Fibroblast of lung (primary cell): Measurements from ENCODE around the gene ZNF83.

ENCODE experiments used
- CTCF ChIP-seq, 2 donors: IDR thresholded peaks in 1 of 2; conservative IDR thresholded peaks in 1 of 2; 1 replicate in 1 of 2; 2 replicates in 1 of 2; pipeline ENCODE4 v1.5.1; 2011 to 2012; ENCODE audit warnings: low read length in 2 of 2, control low read depth in 1 of 2, inconsistent platforms in 1 of 2, low read depth in 1 of 2, mild to moderate bottlenecking in 1 of 2
- EZH2 ChIP-seq: IDR thresholded peaks from 2 replicates; pipeline ENCODE4 v1.5.1; 2012; ENCODE audit warnings: low read length, control low read depth, mild to moderate bottlenecking; ENCODE audit errors: missing control alignments

GRCh38 chr19:52673014-52673413 is 34.9 kb upstream of the ZNF83 start:
- TF ChIP-seq CTCF (conservative IDR thresholded peaks at IDR 0.05 in 1 of 2, IDR thresholded peaks at IDR 0.05 in 1 of 2; ENCODE audit: low read depth in 1 of 2, low read length in 2 of 2) (no peak), EZH2 (no peak)
